Breast epithelium (tissue), 3 donors: ENCODE measurements around the gene MRAP.

Source experiments
- CTCF ChIP-seq, 3 donors: fragments of 450-650 bp; IDR thresholded peaks; one replicate each; pipeline ENCODE4 v1.5.1; 2016 to 2017; ENCODE audit warnings: antibody characterized with exemption in 3 of 3, mild to moderate bottlenecking in 3 of 3, moderate library complexity in 3 of 3
- POLR2A ChIP-seq: fragments of 450-650 bp; IDR thresholded peaks from one replicate; pipeline ENCODE4 v1.6.1; 2016; ENCODE audit warnings: antibody characterized with exemption, mild to moderate bottlenecking, moderate library complexity
- POLR2AphosphoS5 ChIP-seq, 3 donors: sonication (generic); formaldehyde crosslinking; IDR thresholded peaks; one replicate each; pipeline ENCODE4 v1.6.1; 2017; ENCODE audit warnings: antibody characterized with exemption in 3 of 3

GRCh38 chr21:32304998-32305397 lies 6.3 kb downstream of the MRAP start:
- TF ChIP-seq CTCF (IDR thresholded peaks at IDR 0.05) (no peak), POLR2AphosphoS5 (IDR thresholded peaks at IDR 0.05) (no peak), POLR2A (no peak)
